Measurements from ENCODE around the gene ARHGEF26.

The ARHGEF26 gene

DNA sequence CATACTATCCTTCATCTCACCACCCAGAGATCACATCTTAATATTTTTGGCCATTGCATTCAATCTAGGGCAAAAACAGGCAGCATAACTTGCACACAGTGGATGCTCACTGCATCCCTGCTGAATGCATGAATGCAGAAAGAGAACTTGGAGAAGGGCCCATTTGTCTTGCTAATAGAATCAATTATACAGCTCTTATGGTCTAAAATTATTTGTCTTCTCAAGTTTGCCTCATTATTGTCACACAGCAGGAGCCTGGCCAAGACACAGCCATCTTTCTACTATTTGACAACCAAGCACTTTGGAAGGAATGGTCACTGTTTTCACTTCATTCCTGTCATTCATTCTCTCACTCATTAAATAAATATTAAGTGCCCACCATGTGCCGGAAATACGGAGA lies 1.2 kb upstream of the ARHGEF26 start:
- Histone ChIP-seq H3K9ac (ENCODE audit: low read length) (no peak overlapping the region), H3K27me3 (ENCODE audit: control insufficient read depth, insufficient read depth, low read length) (peaks cover 47% of the 10 kb centered on the region), H3K36me3 (ENCODE audit: control insufficient read depth, insufficient read depth, low read length) (no peaks in the 10 kb centered on the region), H3K4me1 (ENCODE audit: control insufficient read depth, insufficient read depth, low read length) (peaks cover 11% of the 10 kb centered on the region; the same call in 1 of the 2 replicates), H3K27ac (ENCODE audit: low read depth, low read length) (no peak overlapping the region), H3K9me3 (ENCODE audit: control insufficient read depth, insufficient read depth, low read depth, low read length) (no peaks in the 10 kb centered on the region), H3K4me3 (ENCODE audit: low read depth, low read length) (no peak overlapping the region)

DNA sequence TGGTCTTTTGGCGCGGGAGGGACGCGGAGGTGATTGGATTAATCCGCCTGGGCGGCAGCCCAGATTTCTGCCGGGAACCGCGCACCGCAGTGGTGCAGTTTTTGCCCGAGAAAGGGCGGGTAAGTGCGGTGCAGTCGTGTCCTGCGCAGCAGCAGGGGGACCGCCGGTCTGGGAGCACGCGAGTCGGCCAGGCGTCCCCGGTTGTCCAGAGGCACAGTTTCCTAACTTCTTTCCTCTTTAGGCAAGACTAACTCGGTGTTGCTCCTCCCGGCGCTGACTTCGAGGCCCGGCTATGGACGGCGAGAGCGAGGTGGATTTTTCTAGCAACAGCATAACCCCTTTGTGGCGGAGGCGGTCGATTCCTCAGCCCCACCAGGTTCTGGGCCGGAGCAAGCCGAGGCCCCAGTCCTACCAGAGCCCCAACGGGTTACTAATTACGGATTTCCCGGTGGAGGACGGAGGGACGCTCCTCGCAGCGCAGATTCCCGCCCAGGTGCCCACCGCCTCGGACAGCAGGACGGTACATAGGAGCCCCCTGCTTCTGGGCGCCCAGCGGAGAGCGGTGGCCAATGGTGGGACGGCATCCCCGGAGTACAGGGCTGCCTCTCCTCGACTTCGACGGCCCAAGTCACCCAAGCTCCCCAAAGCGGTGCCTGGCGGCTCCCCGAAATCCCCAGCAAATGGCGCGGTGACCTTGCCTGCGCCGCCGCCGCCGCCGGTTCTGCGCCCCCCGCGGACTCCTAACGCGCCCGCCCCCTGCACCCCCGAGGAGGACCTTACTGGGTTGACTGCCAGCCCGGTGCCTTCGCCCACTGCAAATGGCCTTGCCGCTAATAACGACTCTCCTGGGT lies 736 bp downstream of the ARHGEF26 start:
- Histone ChIP-seq H3K4me1 (ENCODE audit: control insufficient read depth, insufficient read depth, low read length) (peaks cover 11% of the 10 kb centered on the region; the same call in 1 of the 2 replicates), H3K4me3 (ENCODE audit: low read depth, low read length) (peak overlapping the region; percentile 84), H3K27ac (ENCODE audit: low read depth, low read length) (no peak overlapping the region), H3K36me3 (ENCODE audit: control insufficient read depth, insufficient read depth, low read length) (no peaks in the 10 kb centered on the region; the same call in none of the 2 replicates), H3K27me3 (ENCODE audit: control insufficient read depth, insufficient read depth, low read length) (peaks cover 47% of the 10 kb centered on the region), H3K9ac (ENCODE audit: low read length) (peak overlapping the region; percentile 82), H3K9me3 (ENCODE audit: control insufficient read depth, insufficient read depth, low read depth, low read length) (no peaks in the 10 kb centered on the region)

DNA sequence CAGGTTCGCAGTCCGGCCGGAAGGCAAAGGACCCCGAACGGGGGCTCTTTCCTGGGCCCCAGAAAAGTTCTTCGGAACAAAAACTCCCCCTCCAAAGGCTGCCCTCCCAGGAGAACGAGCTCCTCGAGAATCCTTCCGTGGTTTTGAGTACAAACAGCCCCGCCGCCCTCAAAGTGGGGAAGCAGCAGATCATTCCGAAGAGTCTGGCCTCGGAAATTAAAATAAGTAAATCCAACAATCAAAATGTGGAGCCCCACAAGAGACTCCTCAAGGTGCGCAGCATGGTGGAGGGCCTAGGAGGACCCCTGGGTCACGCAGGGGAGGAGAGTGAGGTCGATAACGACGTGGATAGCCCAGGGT lies 1.3 kb downstream of the ARHGEF26 start:
- Histone ChIP-seq H3K9me3 (ENCODE audit: control insufficient read depth, insufficient read depth, low read depth, low read length) (no peaks in the 10 kb centered on the region), H3K9ac (ENCODE audit: low read length) (peak overlapping the region; percentile 82), H3K36me3 (ENCODE audit: control insufficient read depth, insufficient read depth, low read length) (peaks cover 1% of the 10 kb centered on the region), H3K4me3 (ENCODE audit: low read depth, low read length) (peak overlapping the region; percentile 84), H3K4me1 (ENCODE audit: control insufficient read depth, insufficient read depth, low read length) (peaks cover 11% of the 10 kb centered on the region; the same call in 1 of the 2 replicates), H3K27me3 (ENCODE audit: control insufficient read depth, insufficient read depth, low read length) (peaks cover 47% of the 10 kb centered on the region), H3K27ac (ENCODE audit: low read depth, low read length) (no peak overlapping the region)

DNA sequence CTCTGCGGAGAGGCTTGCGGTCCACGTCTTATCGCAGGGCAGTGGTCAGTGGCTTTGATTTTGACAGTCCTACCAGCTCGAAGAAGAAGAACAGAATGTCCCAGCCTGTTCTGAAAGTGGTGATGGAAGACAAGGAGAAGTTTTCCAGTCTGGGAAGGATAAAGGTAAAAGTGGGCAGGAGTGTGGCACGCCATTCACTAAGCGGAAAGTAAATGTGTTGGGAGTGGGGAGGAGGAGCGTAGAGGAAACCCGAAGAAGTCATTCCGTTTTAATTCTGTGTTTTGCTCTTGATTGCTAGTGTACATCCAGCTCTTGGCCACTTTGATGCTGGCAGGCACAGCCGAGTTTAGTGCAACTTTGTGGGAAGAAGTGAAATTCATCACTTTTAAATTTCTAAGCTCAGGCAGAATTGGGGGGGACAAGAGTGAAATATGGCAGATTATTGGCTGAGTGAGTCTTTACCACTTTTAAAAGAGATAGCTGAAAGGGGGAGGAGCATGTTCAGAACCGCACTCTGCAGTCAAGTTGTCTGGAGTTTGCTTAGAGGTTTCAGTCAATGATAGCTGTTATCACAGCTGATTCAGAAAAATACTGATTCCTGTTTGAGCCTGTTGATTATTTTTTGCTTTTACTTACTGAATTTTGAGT lies 1.8 kb downstream of the ARHGEF26 start:
- peak overlapping the region; percentile 82 for H3K9ac ChIP-seq (ENCODE audit: low read length)
- no peak overlapping the region for H3K27ac ChIP-seq (ENCODE audit: low read depth, low read length)

DNA sequence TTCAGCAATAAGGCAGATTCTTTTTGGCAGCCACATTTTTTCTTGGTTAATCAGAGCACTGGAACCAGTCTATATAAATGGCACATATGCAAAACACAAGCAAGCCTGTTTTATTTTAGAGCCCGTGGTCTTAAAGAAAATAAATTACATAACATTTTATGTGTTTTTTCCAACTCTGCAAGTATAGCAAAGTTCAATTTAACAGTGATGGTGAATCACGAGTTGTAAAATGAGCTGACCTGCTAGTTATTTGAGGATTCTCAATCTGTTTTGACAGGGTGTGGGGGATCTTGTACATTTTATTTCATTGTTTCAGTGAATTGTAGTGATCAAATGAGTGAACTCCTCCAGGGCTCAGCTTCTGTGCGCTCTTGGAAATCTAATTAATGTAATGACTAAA lies 2.7 kb downstream of the ARHGEF26 start:
- Histone ChIP-seq H3K27me3 (ENCODE audit: control insufficient read depth, insufficient read depth, low read length) (peaks cover 42% of the 10 kb centered on the region), H3K9ac (ENCODE audit: low read length) (no peak overlapping the region), H3K36me3 (ENCODE audit: control insufficient read depth, insufficient read depth, low read length) (peaks cover 6% of the 10 kb centered on the region), H3K4me3 (ENCODE audit: low read depth, low read length) (peak overlapping the region; percentile 84), H3K9me3 (ENCODE audit: control insufficient read depth, insufficient read depth, low read depth, low read length) (no peaks in the 10 kb centered on the region), H3K4me1 (ENCODE audit: control insufficient read depth, insufficient read depth, low read length) (peaks cover 11% of the 10 kb centered on the region; the same call in 1 of the 2 replicates), H3K27ac (ENCODE audit: low read depth, low read length) (no peak overlapping the region)

More for the DNA sequence above, 1.8 kb downstream of the ARHGEF26 start:
- Histone ChIP-seq H3K27me3 (ENCODE audit: control insufficient read depth, insufficient read depth, low read length) (peaks cover 47% of the 10 kb centered on the region), H3K4me3 (ENCODE audit: low read depth, low read length) (peak overlapping the region; percentile 84), H3K9me3 (ENCODE audit: control insufficient read depth, insufficient read depth, low read depth, low read length) (no peaks in the 10 kb centered on the region), H3K36me3 (ENCODE audit: control insufficient read depth, insufficient read depth, low read length) (peaks cover 6% of the 10 kb centered on the region), H3K4me1 (ENCODE audit: control insufficient read depth, insufficient read depth, low read length) (peaks cover 11% of the 10 kb centered on the region; the same call in 1 of the 2 replicates)

DNA sequence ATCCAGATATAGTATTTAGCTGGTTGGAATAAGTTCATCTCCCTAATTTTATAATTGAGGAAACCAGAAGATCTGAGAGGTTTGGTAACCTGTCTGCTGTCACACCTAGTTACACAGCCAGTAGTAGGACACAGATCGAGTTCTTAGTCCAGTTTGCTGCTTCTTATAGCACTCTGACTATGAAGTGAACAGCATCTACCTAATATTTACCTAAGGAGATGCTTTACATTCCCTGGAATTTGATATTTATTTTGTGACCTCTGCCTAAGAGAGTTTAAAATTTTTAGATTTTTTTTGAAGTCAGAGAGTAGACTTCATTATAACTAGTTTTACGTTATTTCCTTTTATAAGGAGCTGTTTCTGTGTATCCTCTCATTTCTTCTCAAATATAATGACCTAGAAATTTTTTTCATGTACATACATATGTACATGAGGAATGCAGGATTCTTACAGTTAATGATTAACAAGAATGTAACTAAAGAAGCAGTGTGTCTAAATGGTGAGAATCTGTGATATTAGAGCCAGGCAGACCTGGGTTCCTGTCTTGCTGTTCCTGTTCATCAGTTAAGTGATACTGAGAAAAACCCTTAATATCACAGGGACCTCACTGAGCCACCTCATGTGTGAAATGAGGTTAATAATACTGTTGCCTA lies 4.3 kb downstream of the ARHGEF26 start:
- Histone ChIP-seq H3K27ac (ENCODE audit: low read depth, low read length) (no peak overlapping the region), H3K27me3 (ENCODE audit: control insufficient read depth, insufficient read depth, low read length) (peaks cover 30% of the 10 kb centered on the region), H3K9ac (ENCODE audit: low read length) (no peak overlapping the region), H3K4me3 (ENCODE audit: low read depth, low read length) (no peak overlapping the region), H3K9me3 (ENCODE audit: control insufficient read depth, insufficient read depth, low read depth, low read length) (no peaks in the 10 kb centered on the region), H3K4me1 (ENCODE audit: control insufficient read depth, insufficient read depth, low read length) (peaks cover 14% of the 10 kb centered on the region), H3K36me3 (ENCODE audit: control insufficient read depth, insufficient read depth, low read length) (peaks cover 11% of the 10 kb centered on the region)

DNA sequence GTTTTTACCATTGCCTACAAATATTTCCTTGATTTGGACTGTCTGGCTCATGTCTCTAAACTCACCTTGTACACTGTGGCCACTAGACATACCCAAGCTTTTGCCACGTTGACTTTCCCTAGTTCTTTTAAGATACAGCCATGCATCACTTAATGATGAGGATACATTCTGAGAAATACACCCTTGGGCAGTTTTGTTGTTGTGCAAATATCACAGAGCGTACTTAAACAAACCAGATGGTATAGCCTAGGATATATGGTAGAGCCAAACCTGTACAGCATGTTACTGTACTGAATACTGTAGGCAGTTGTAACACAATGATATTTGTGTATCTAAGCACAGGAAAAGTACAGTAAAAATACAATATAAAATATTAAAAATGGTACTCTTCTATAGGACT lies 5.5 kb downstream of the ARHGEF26 start:
- H3K9me3 ChIP-seq (ENCODE audit: control insufficient read depth, insufficient read depth, low read depth, low read length): no peaks in the 10 kb centered on the region
- no peak overlapping the region for H3K27ac ChIP-seq (ENCODE audit: low read depth, low read length)
- H3K4me1 ChIP-seq (ENCODE audit: control insufficient read depth, insufficient read depth, low read length): peaks cover 22% of the 10 kb centered on the region
- H3K27me3 ChIP-seq (ENCODE audit: control insufficient read depth, insufficient read depth, low read length): peaks cover 21% of the 10 kb centered on the region
- no peak overlapping the region for H3K4me3 ChIP-seq (ENCODE audit: low read depth, low read length)
- H3K9ac ChIP-seq (ENCODE audit: low read length): no peak overlapping the region
- peaks cover 11% of the 10 kb centered on the region for H3K36me3 ChIP-seq (ENCODE audit: control insufficient read depth, insufficient read depth, low read length)

DNA sequence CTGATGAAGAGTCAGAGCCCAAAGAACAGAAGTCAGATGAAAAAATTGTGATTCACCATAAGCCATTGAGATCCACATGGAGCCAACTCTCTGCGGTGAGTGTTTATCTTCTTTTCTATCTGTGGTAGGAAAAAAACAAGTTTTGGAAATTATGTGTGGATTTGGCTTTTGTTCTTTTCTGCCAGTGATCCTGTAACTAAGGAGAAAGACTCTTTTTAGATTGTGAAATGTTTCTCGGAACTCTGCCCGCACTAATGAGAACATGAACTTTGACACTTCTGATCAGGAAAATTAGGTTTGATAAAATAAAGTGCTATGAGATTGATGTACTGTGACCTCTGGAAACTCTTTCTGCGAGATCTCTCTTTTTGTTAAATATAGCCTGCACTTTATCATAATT lies 8.4 kb downstream of the ARHGEF26 start:
- Histone ChIP-seq H3K9ac (ENCODE audit: low read length) (no peak overlapping the region), H3K4me1 (ENCODE audit: control insufficient read depth, insufficient read depth, low read length) (peaks cover 13% of the 10 kb centered on the region), H3K27me3 (ENCODE audit: control insufficient read depth, insufficient read depth, low read length) (no peaks in the 10 kb centered on the region), H3K4me3 (ENCODE audit: low read depth, low read length) (no peak overlapping the region), H3K27ac (ENCODE audit: low read depth, low read length) (no peak overlapping the region), H3K36me3 (ENCODE audit: control insufficient read depth, insufficient read depth, low read length) (peaks cover 11% of the 10 kb centered on the region), H3K9me3 (ENCODE audit: control insufficient read depth, insufficient read depth, low read depth, low read length) (no peaks in the 10 kb centered on the region)

DNA sequence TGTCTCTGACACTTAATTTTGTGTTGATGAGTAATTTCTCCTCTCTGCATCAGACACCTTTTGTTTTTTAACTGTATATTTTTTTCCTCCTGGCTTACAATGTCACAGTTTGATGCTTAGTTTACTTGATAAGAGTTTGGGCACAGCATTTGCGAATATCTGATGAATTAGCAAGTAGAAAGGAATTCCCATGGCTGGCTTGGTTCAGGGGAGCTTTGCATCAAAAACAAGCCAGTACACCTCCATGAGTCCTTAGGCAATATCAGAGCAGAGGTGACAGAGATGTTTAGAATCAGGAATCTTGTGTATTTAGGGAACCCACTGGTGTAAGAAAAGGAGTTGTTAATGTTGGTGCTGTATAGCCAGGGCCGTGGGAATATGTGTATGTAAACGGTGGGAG lies 9.3 kb downstream of the ARHGEF26 start:
- Histone ChIP-seq H3K27ac (ENCODE audit: low read depth, low read length) (no peak overlapping the region), H3K4me3 (ENCODE audit: low read depth, low read length) (no peak overlapping the region), H3K27me3 (ENCODE audit: control insufficient read depth, insufficient read depth, low read length) (no peaks in the 10 kb centered on the region)

DNA sequence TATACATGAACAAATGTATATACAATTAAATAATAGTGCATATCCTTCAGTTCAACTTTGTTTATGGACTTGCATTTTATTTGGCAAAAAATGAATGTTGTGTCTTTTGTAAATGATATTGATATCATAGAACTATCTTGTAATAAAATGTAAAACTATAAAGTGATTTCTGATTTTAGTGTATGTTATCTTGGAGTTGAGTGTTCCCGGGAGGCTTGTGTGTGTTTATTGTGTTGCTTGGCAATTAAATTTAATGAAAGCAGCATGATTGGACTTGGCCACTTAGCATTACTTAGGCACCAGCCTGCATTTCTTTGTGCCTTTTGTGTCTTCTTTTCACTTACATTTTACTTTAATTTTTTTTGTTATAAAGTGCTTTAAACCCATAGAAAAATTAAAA lies 10.6 kb downstream of the ARHGEF26 start:
- Histone ChIP-seq H3K36me3 (ENCODE audit: control insufficient read depth, insufficient read depth, low read length) (peaks cover 11% of the 10 kb centered on the region), H3K9me3 (ENCODE audit: control insufficient read depth, insufficient read depth, low read depth, low read length) (no peaks in the 10 kb centered on the region), H3K4me3 (ENCODE audit: low read depth, low read length) (no peak overlapping the region), H3K27me3 (ENCODE audit: control insufficient read depth, insufficient read depth, low read length) (no peaks in the 10 kb centered on the region), H3K9ac (ENCODE audit: low read length) (no peak overlapping the region), H3K4me1 (ENCODE audit: control insufficient read depth, insufficient read depth, low read length) (peaks cover 13% of the 10 kb centered on the region), H3K27ac (ENCODE audit: low read depth, low read length) (no peak overlapping the region)

More for the DNA sequence above, 9.3 kb downstream of the ARHGEF26 start:
- H3K9me3 ChIP-seq (ENCODE audit: control insufficient read depth, insufficient read depth, low read depth, low read length): no peaks in the 10 kb centered on the region
- H3K36me3 ChIP-seq (ENCODE audit: control insufficient read depth, insufficient read depth, low read length): peaks cover 11% of the 10 kb centered on the region
- no peak overlapping the region for H3K9ac ChIP-seq (ENCODE audit: low read length)
- H3K4me1 ChIP-seq (ENCODE audit: control insufficient read depth, insufficient read depth, low read length): peaks cover 13% of the 10 kb centered on the region
